H1 (cell line): Measurements from ENCODE around the gene TIAL1. TPM values are rescaled to one million over a fixed set of nuclear protein-coding genes. Genes with fewer than 3 reads are reported as not detected.

Experiments
- CTCF ChIA-PET: fragments of 300-600 bp; sonication (Branson Sonifier 250); formaldehyde crosslinking; loops from one replicate; lab custom pipeline; 2021; ENCODE audit not compliant: partially characterized antibody; lab: Charles Lee
- POLR2A ChIA-PET: fragments of 300-600 bp; sonication (Branson Sonifier 250); formaldehyde crosslinking; loops from one replicate; lab custom pipeline; 2021; ENCODE audit warnings: inconsistent platforms; ENCODE audit not compliant: partially characterized antibody; lab: Charles Lee
- DNase-seq, 2 experiments: peaks; one replicate each; pipeline versions ENCODE4 v3.0.0 to v3.0.0-alpha.2; 2010 to 2022; ENCODE audit warnings: low spot score in 2 of 2, low read depth in 1 of 2, mixed read lengths in 1 of 2
- FAIRE-seq: peaks from 2 replicates; lab custom pipeline; 2011; peaks lifted over from hg19 to GRCh38; lab: Jason Lieb, UNC
- H2AFZ ChIP-seq: 2 replicates; pipeline ENCODE4 v1.8.1; 2012; ENCODE audit warnings: low read length, inconsistent platforms
- H2AK5ac ChIP-seq: 2 replicates; pipeline ENCODE4 v1.6.1; 2013; ENCODE audit warnings: low read depth, low read length
- H2BK120ac ChIP-seq: replicated peaks from 2 replicates; pipeline ENCODE3; 2013; ENCODE audit warnings: low read depth, low read length, inconsistent platforms
- H2BK12ac ChIP-seq: 2 replicates; pipeline ENCODE4 v1.6.1; 2013; ENCODE audit warnings: low read depth, low read length
- H2BK15ac ChIP-seq: 2 replicates; pipeline ENCODE4 v1.6.1; 2013; ENCODE audit warnings: low read length
- H2BK20ac ChIP-seq: 2 replicates; pipeline ENCODE4 v1.6.1; 2013; ENCODE audit warnings: low read length
- H2BK5ac ChIP-seq: 2 replicates; pipeline ENCODE4 v1.6.1; 2013; ENCODE audit warnings: low read depth, low read length
- H3K14ac ChIP-seq: 2 replicates; pipeline ENCODE4 v1.6.1; 2013; ENCODE audit warnings: inconsistent platforms; ENCODE audit not compliant: insufficient read length
- H3K18ac ChIP-seq: 2 replicates; pipeline ENCODE4 v1.6.1; 2013; ENCODE audit warnings: low read length; ENCODE audit errors: extremely low read depth
- H3K23ac ChIP-seq: 2 replicates; pipeline ENCODE4 v1.6.1; 2013; ENCODE audit warnings: inconsistent platforms; ENCODE audit not compliant: insufficient read length
- H3K23me2 ChIP-seq: 2 replicates; pipeline ENCODE4 v1.6.1; 2013; ENCODE audit warnings: low read depth, low read length
- H3K27ac ChIP-seq: 2 replicates; pipeline ENCODE4 v1.6.1; 2011; ENCODE audit warnings: low read depth, low read length, inconsistent platforms
- H3K27me3 ChIP-seq, 4 experiments: replicated peaks in 1 of 4; 1 replicate in 1 of 4; 2 replicates in 3 of 4; pipeline versions ENCODE4 v1.6.1 to v1.8.1; 2011 to 2013; ENCODE audit warnings: low read length in 3 of 4, mild to moderate bottlenecking in 3 of 4, inconsistent platforms in 2 of 4, mixed read lengths in 2 of 4, moderate library complexity in 1 of 4; ENCODE audit not compliant: control insufficient read depth in 3 of 4, insufficient read depth in 3 of 4; ENCODE audit errors: extremely low read depth in 1 of 4
- H3K36me3 ChIP-seq, 4 experiments: 2 replicates each; pipeline versions ENCODE4 v1.6.1 to v1.8.1; 2011 to 2013; ENCODE audit warnings: mild to moderate bottlenecking in 4 of 4, low read length in 3 of 4, moderate library complexity in 2 of 4, control low read depth in 1 of 4, inconsistent platforms in 1 of 4; ENCODE audit not compliant: insufficient read depth in 4 of 4, control insufficient read depth in 2 of 4
- H3K4ac ChIP-seq: replicated peaks from 2 replicates; pipeline ENCODE3; 2013; ENCODE audit warnings: low read length, low read depth, mixed read lengths, inconsistent platforms; ENCODE audit not compliant: insufficient read length
- H3K4me1 ChIP-seq, 4 experiments: replicated peaks in 1 of 4; 1 replicate in 1 of 4; 2 replicates in 3 of 4; pipeline versions ENCODE4 v1.6.1 to v1.8.1; 2011 to 2013; ENCODE audit warnings: low read length in 3 of 4, inconsistent platforms in 2 of 4, mixed read lengths in 1 of 4; ENCODE audit not compliant: insufficient read depth in 4 of 4, control insufficient read depth in 3 of 4
- H3K4me2 ChIP-seq, 2 experiments: 2 replicates each; pipeline versions ENCODE4 v1.6.1 to v1.8.1; 2011 to 2013; ENCODE audit warnings: low read depth in 2 of 2, low read length in 2 of 2, control low read depth in 1 of 2, inconsistent platforms in 1 of 2, mild to moderate bottlenecking in 1 of 2; ENCODE audit not compliant: insufficient read depth in 1 of 2
- H3K4me3 ChIP-seq, 4 experiments: fragments of 200-600, 300-600 bp in 1 of 4; sonication (generic), shearing (Covaris generic), sonication (Bioruptor Twin) in 1 of 4; 2 replicates each; pipeline versions ENCODE4 v1.5.1 to v1.8.1; 2011 to 2016; ENCODE audit warnings: low read length in 4 of 4, low read depth in 3 of 4, control low read depth in 2 of 4, inconsistent platforms in 2 of 4, mild to moderate bottlenecking in 2 of 4, mixed read lengths in 1 of 4, moderate library complexity in 1 of 4; ENCODE audit not compliant: insufficient read depth in 2 of 4; ENCODE audit errors: extremely low read depth in 1 of 4
- H3K56ac ChIP-seq: replicated peaks from 2 replicates; pipeline ENCODE3; 2013; ENCODE audit warnings: low read depth, mild to moderate bottlenecking, mixed read lengths, low read length, inconsistent platforms; ENCODE audit not compliant: insufficient read length
- H3K79me1 ChIP-seq: 2 replicates; pipeline ENCODE4 v1.6.1; 2013; ENCODE audit warnings: low read depth, low read length, control low read depth
- H3K79me2 ChIP-seq, 2 experiments: 2 replicates each; pipeline versions ENCODE4 v1.6.1 to v1.8.1; 2012 to 2013; ENCODE audit warnings: low read length in 2 of 2, mild to moderate bottlenecking in 2 of 2, inconsistent platforms in 1 of 2; ENCODE audit not compliant: insufficient read depth in 2 of 2, control insufficient read depth in 1 of 2
- H3K9ac ChIP-seq, 4 experiments: replicated peaks in 1 of 4; 1 replicate in 1 of 4; 2 replicates in 3 of 4; pipeline versions ENCODE4 v1.6.1 to v1.8.1; 2011 to 2013; ENCODE audit warnings: low read depth in 3 of 4, low read length in 3 of 4, control low read depth in 2 of 4, mild to moderate bottlenecking in 2 of 4, moderate library complexity in 2 of 4, inconsistent platforms in 1 of 4; ENCODE audit errors: extremely low read depth in 1 of 4
- H3K9me3 ChIP-seq, 2 experiments: 2 replicates each; pipeline versions ENCODE4 v1.6.1 to v1.8.1; 2012 to 2013; ENCODE audit warnings: mild to moderate bottlenecking in 2 of 2, moderate library complexity in 2 of 2, control low read depth in 1 of 2, inconsistent platforms in 1 of 2, low read depth in 1 of 2, low read length in 1 of 2, mixed read lengths in 1 of 2; ENCODE audit not compliant: insufficient read depth in 2 of 2
- H4K20me1 ChIP-seq, 2 experiments: replicated peaks in 1 of 2; 2 replicates each; pipeline versions ENCODE3 to v1.8.1; 2011 to 2013; ENCODE audit warnings: inconsistent platforms in 2 of 2, low read length in 2 of 2, mild to moderate bottlenecking in 1 of 2; ENCODE audit not compliant: insufficient read depth in 2 of 2, control insufficient read depth in 1 of 2
- H4K5ac ChIP-seq: 2 replicates; pipeline ENCODE4 v1.6.1; 2013; ENCODE audit warnings: low read length, low read depth, mixed read lengths, inconsistent platforms; ENCODE audit not compliant: insufficient read length
- H4K8ac ChIP-seq: 2 replicates; pipeline ENCODE4 v1.8.0; 2013; ENCODE audit warnings: mild to moderate bottlenecking, moderate library complexity, low read length, inconsistent platforms; ENCODE audit not compliant: insufficient read depth; ENCODE audit errors: extremely low read depth
- H4K91ac ChIP-seq: replicated peaks from 2 replicates; pipeline ENCODE3; 2013; ENCODE audit warnings: low read length, mixed read lengths, inconsistent platforms; ENCODE audit not compliant: insufficient read length
- BRCA1 ChIP-seq: IDR thresholded peaks from 2 replicates; pipeline ENCODE4 v1.6.1; 2012; ENCODE audit warnings: low read depth, low read length, improper control_type of control experiment
- CBX5 ChIP-seq: fragments of 300-800, 300-1000 bp; sonication (generic); IDR thresholded peaks from 2 replicates; pipeline ENCODE4 v1.7.1; 2016; ENCODE audit warnings: antibody characterized with exemption, low read length, low read depth
- EGR1 ChIP-seq: IDR thresholded peaks from 2 replicates; pipeline ENCODE4 v1.6.1; 2011; ENCODE audit warnings: low read depth, low read length, borderline replicate concordance
- KDM1A ChIP-seq: fragments of 200-600, 300-600 bp; sonication (generic); IDR thresholded peaks from 2 replicates; pipeline ENCODE4 v1.7.1; 2016; ENCODE audit warnings: mild to moderate bottlenecking, low read length, borderline replicate concordance
- RNF2 ChIP-seq: fragments of 200-900, 300-1000 bp; sonication (generic); IDR thresholded peaks from 2 replicates; pipeline ENCODE4 v1.7.1; 2016; ENCODE audit warnings: borderline replicate concordance, low read depth, mild to moderate bottlenecking, antibody characterized with exemption, low read length; ENCODE audit not compliant: poor library complexity, severe bottlenecking; ENCODE audit errors: missing control alignments
- SIRT6 ChIP-seq: IDR thresholded peaks from one replicate; pipeline ENCODE4 v1.7.1; 2012; ENCODE audit warnings: low read length, inconsistent platforms
- SIX5 ChIP-seq: IDR thresholded peaks from 2 replicates; pipeline ENCODE4 v1.6.1; 2011; ENCODE audit warnings: mild to moderate bottlenecking, low read depth, low read length
- TBP ChIP-seq: IDR thresholded peaks from 2 replicates; pipeline ENCODE4 v1.6.1; 2011; ENCODE audit warnings: low read depth, low read length, improper control_type of control experiment
- ZNF274 ChIP-seq: IDR thresholded peaks from 2 replicates; pipeline ENCODE4 v1.7.0; 2012; ENCODE audit warnings: low read length, borderline replicate concordance; ENCODE audit errors: extremely low read depth
- WGBS, 2 experiments: shearing (Covaris generic) in 1 of 2; methylation state at CpG; one replicate each; pipeline versions ENCODE4 v1.1.6 to v1.1.7; 2013 to 2015; ENCODE audit warnings: low lambda C conversion rate in 2 of 2, mixed read lengths in 2 of 2, inconsistent platforms in 1 of 2, low coverage in 1 of 2, missing lambda C conversion rate in 1 of 2; ENCODE audit not compliant: insufficient replicate concordance in 2 of 2, insufficient coverage in 1 of 2, insufficient read length in 1 of 2; ENCODE audit errors: extremely low coverage in 1 of 2, missing lambda C conversion rate in 1 of 2; 5-methylcytosine and 5-hydroxymethylcytosine counted together
- polyA plus RNA-seq, 7 experiments: library from polyadenylated mRNA; depleted of rRNA in 3 of 7; stranded (reverse) in 5 of 7; unstranded in 2 of 7; fragments of >200 nt in 5 of 7; fragments of 200-250 nt in 2 of 7; gene quantifications; 1 replicate in 5 of 7; 2 replicates in 1 of 7; 4 replicates in 1 of 7; pipeline versions ENCODE4 v1.2.1 to v1.2.3, GENCODE V29; 2011 to 2013; ENCODE audit warnings: missing spikeins in 2 of 7, mixed read lengths in 2 of 7
- total RNA-seq: library from RNA; stranded (reverse); fragmentation: NEBNext Ultra II Directional; extraction: Animal tissue kit (Norgen Biotek cat#: 25700); gene quantifications from 2 replicates; pipeline ENCODE4 v1.2.1, GENCODE V29; 2021
- TF ChIP-seq, protein P1 (sequence below): IDR thresholded peaks from 2 replicates; pipeline ENCODE4 v1.6.1; 2012; ENCODE audit warnings: inconsistent platforms

The TIAL1 gene
- total and polyA plus RNA-seq, 2 of the 8 experiments (the other 6 are each of a cell fraction or from before 2014, with no cell fraction given): 50.4 to 166 TPM

DNA sequence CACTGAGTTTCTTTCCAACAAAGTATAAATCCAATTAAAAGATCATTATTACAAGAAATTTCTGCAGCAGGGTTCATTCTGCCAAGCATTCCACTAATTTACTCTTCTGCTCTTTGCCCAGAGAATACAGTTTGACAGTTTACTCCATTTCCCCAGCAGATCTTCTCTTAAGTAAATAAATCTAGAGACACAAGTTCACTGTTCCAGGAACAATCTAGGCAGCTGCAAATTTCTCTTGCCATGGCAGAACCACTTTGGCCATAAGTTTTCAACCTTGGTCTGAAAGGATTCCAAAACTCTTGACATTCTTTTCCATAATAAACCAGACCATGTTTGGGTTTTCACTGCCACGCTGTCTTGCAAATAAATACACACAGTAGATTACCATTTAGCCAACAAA, 65.7 kb downstream of the TIAL1 start:
- WGBS, 2 experiments: 73% methylated on average over 1 of the region's 1 CpG; no CpG with 5 or more reads in 1 of the 2 experiments
- Histone ChIP-seq H4K8ac (no peak overlapping the region), H3K4me2 (no peak overlapping the region), H3K27me3 (no peaks in the 10 kb centered on the region), H3K27ac (no peak overlapping the region), H3K36me3 (no peaks in the 10 kb centered on the region; a peak in 1 of 8 replicates), H3K4me1 (peaks cover 0 to under 1% (median 0%) of the 10 kb centered on the region in 4 experiments; a peak in 1 of 7 replicates), H3K14ac (no peak overlapping the region), H3K9me3 (no peaks in the 10 kb centered on the region), H3K4ac (no peak overlapping the region), H2AFZ (no peak overlapping the region), H2BK12ac (no peak overlapping the region), H3K79me2 (no peaks in the 10 kb centered on the region), H3K9ac (no peak overlapping the region), H4K20me1 (no peaks in the 10 kb centered on the region), H2BK20ac (no peak overlapping the region), H3K4me3 (no peak overlapping the region), H4K91ac (no peak overlapping the region), H3K23me2 (no peaks in the 10 kb centered on the region), H3K56ac (no peak overlapping the region), H2BK120ac (no peak overlapping the region), H2BK15ac (no peak overlapping the region), H2BK5ac (no peak overlapping the region), H3K18ac (no peak overlapping the region), H3K79me1 (no peaks in the 10 kb centered on the region), H3K23ac (no peak overlapping the region), H2AK5ac (no peak overlapping the region), H4K5ac (no peak overlapping the region)
- FAIRE-seq (no peak), DNase-seq (no peak)
- ChIA-PET POLR2A (interaction anchor here (1.6 kb wide), 1 partner anchor 22 kb away, joined by 3 read pairs; no protein-coding TSS in a partner anchor), CTCF (interaction anchor here (0.5 to 1.3 kb wide), 3 partner anchors 18 to 332 kb away, joined by 3 to 4 read pairs (median 3); no protein-coding TSS in a partner anchor)
- TF ChIP-seq ZNF274 (no peak), SIRT6 (no peak), SIX5 (no peak), TBP (no peak), EGR1 (no peak), RNF2 (no peak), CBX5 (no peak), BRCA1 (no peak), KDM1A (no peak)
- TF ChIP-seq, protein P1, sequence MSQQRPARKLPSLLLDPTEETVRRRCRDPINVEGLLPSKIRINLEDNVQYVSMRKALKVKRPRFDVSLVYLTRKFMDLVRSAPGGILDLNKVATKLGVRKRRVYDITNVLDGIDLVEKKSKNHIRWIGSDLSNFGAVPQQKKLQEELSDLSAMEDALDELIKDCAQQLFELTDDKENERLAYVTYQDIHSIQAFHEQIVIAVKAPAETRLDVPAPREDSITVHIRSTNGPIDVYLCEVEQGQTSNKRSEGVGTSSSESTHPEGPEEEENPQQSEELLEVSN: no peak
